GM12875 (cell line): ENCODE data around the gene WWOX.

ENCODE experiments used
- H3K4me3 ChIP-seq: one replicate; pipeline ENCODE4 v1.5.1; 2011; ENCODE audit warnings: low read depth, low read length, control low read depth
- TF ChIP-seq, protein P1 (sequence below): IDR thresholded peaks from 2 replicates; pipeline ENCODE4 v1.5.1; 2011; ENCODE audit warnings: low read depth, mild to moderate bottlenecking, control low read depth, inconsistent platforms, low read length, moderate library complexity, borderline replicate concordance; ENCODE audit not compliant: insufficient read depth

WWOX gene

DNA sequence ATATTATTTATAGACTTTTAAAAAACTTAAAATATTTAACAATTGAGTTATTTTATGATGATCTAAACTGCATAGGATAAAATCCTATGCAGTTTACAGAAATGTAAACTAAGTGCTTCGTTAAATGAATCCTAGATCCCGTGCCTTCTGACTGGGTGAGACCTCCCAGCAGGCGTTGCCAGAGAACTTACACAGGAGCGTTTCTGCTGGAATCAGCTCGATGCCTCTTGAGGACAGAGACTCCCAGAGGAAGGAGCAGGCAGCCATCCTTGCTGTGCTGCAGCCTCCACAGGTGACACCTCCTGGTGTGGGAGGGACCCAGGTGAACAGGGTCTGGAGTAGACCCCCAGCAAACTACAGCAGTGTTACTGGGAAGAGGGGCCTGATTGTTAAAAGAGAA lies 160.4 kb downstream of the WWOX start:
- TF ChIP-seq, protein P1, sequence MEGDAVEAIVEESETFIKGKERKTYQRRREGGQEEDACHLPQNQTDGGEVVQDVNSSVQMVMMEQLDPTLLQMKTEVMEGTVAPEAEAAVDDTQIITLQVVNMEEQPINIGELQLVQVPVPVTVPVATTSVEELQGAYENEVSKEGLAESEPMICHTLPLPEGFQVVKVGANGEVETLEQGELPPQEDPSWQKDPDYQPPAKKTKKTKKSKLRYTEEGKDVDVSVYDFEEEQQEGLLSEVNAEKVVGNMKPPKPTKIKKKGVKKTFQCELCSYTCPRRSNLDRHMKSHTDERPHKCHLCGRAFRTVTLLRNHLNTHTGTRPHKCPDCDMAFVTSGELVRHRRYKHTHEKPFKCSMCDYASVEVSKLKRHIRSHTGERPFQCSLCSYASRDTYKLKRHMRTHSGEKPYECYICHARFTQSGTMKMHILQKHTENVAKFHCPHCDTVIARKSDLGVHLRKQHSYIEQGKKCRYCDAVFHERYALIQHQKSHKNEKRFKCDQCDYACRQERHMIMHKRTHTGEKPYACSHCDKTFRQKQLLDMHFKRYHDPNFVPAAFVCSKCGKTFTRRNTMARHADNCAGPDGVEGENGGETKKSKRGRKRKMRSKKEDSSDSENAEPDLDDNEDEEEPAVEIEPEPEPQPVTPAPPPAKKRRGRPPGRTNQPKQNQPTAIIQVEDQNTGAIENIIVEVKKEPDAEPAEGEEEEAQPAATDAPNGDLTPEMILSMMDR: no peak
- H3K4me3 ChIP-seq: no peak overlapping the region

DNA sequence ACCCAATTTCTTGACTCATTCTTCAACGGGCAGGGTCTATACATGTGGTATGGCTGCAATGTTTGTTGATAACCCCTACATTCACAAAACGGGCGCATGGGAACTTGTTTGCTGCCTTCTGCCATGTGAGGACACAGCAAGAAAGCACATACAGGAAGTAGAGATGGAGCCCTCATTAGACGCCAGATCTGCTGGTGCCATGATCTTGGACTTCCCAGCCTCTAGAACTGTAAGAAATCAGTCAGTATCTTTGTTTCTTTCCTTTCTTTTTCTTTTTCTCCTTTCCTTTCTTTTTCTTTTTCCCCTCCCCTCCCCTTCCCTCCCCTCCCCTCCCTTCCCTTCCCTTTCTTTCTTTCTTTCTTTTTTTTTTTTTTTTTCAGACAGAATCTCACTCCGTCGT lies 165.2 kb downstream of the WWOX start:
- TF ChIP-seq, protein P1: no peak
- H3K4me3 ChIP-seq: no peak overlapping the region

DNA sequence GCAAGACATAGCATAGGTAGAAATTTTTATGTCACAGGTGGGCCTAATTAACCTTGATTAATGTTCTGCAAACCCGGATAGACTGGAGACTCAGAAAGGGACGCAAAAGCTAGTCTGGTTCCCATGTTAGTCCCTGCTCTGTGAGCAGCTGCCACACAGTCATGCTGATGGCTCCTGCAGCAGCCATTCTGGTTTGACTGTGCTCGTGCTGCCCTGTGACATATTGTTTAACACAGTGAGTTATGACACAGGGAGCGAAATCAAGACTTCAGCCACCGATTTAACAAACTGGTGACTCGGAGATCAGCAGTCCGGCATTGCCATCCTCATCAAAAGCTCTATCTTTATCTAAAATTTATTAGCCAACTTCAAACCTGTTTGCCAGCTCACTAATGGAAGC lies 169.8 kb downstream of the WWOX start:
- no peak overlapping the region for H3K4me3 ChIP-seq
- TF ChIP-seq, protein P1: no peak

DNA sequence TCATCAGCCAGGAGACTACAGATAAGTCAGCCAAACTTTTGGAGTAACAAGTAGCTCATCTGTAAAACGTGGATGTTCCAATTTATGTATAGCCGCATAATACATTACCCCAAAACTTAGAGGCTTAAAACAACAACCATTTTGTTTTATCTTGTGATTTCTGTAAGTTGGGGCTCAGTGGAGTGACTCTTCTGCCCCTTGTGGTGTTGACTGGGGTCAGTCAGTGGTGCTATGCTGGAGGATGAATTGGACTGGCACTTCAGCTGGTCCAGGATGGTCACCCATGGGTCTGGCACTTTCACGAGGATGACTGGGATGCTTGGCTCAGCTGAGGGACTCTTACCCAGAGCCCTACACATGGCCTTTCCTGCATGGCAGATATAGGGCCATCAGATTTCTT lies 172.5 kb downstream of the WWOX start:
- TF ChIP-seq, protein P1: no peak
- no peak overlapping the region for H3K4me3 ChIP-seq

DNA sequence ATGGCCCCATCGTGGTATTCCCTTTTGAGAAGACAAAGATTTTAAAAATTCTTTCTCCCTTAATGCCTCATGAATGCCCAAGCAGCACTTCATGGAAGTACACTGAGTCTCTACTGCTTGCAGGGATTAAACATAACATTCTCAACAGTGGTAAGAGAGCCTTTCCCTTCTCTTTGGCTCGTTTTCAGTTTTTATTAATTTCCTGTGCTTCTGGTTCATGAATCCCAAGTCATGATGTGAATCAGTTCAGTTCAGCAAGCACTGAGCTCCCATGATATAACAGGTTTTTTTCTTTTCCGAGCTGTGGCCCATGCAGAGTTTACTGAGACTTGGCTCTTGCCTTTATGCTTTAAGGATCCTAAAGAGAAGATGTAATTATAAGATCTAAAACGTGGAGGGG lies 175.3 kb downstream of the WWOX start:
- no peak overlapping the region for H3K4me3 ChIP-seq
- TF ChIP-seq, protein P1: no peak

DNA sequence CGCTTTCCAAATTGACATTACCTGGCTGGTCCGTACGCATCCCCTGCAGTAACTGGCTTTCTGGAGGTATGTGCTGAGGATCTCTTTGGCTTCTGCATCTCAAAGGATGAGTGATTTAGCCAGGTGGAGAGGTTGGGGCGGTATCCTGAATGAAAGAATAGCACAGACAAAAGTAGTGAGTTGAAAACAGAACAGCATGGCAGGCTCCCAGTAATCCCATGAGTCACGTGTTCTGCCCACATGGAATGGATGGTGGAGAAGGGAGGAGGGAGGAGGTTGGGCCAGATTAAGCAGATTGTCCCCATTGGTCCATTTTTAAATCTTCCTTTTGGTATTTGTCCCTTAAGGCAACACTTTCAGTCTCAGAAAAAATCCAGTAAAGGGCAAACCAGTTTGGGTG lies 176.0 kb downstream of the WWOX start:
- TF ChIP-seq, protein P1: no peak
- no peak overlapping the region for H3K4me3 ChIP-seq

DNA sequence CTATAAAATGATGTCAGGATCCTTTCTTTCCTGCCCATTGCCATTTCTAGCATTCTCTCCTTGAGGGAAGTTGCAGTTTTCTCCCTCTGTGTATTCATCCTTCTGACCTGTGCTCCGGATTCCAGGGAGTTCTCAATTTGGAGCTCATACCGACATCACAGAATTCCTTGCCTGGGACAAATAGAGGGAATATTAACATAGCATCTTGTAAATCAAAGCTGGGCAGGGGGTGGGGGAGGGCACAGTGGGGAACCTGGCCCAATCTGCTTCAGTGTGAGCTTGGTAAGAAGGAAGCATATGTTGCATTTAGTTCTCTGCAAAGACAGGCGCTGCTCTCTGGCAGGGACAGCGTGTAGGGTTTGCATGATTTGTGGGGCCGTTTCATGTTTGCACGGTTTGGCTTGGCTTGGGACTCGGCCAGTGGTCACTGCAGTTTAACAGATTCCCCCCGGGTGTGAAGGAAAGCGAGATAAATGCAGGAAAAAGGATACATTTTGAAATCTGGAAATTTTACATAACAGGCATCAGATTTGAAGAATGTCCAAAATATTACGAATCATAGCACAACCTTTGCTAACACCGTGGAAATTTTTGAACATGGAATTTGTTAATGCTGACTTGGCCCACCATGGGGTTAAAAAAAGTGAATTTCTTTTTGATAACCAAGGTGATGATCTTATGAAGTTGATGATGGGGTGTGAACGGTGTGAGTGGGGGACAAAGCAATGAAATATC lies 178.0 kb downstream of the WWOX start:
- TF ChIP-seq, protein P1: no peak
- H3K4me3 ChIP-seq: no peak overlapping the region
